ENCODE measurements around the gene LGR6. TPM values are rescaled to one million over a fixed set of nuclear protein-coding genes. Genes with fewer than 3 reads are reported as not detected.

Gene LGR6
- total and polyA plus RNA-seq, 3 donors from 2014 or later = 8.1 to 18.4 (median 8.3) TPM

GRCh38 chr1:202227997-202228401 lies 34.4 kb downstream of the LGR6 start:
- WGBS, 2 donors = 79 to 88% methylated on average over 2 of the region's 2 CpGs
- no peaks in the 10 kb centered on the region for H3K27me3 ChIP-seq
- no peak overlapping the region for H3K27ac ChIP-seq
- H3K4me1 ChIP-seq = peaks cover 6% of the 10 kb centered on the region
- intact Hi-C loops (cut with DNase I; ENCODE audit: low total_unique reads) = no loop called here
- TF ChIP-seq CTCF (IDR thresholded peaks at IDR 0.05) (no peak), POLR2A (IDR thresholded peaks at IDR 0.05) (no peak)
- no peaks in the 10 kb centered on the region for H3K9me3 ChIP-seq
- H3K36me3 ChIP-seq (ENCODE audit: low read depth, missing control alignments) = no peaks in the 10 kb centered on the region
- no peak overlapping the region for H3K4me3 ChIP-seq
- DNase-seq = no peak

GRCh38 chr1:202228484-202229122 lies 35.0 kb downstream of the LGR6 start:
- no peak overlapping the region for H3K4me3 ChIP-seq
- 94% methylated on average over 7 of the region's 7 CpGs for WGBS, 2 donors
- H3K27ac ChIP-seq = no peak overlapping the region
- intact Hi-C loops (cut with DNase I; ENCODE audit: low total_unique reads) = no loop called here
- TF ChIP-seq CTCF (IDR thresholded peaks at IDR 0.05) = no peak
- TF ChIP-seq POLR2A (IDR thresholded peaks at IDR 0.05) = no peak
- H3K4me1 ChIP-seq = no peaks in the 10 kb centered on the region
- H3K27me3 ChIP-seq = no peaks in the 10 kb centered on the region
- DNase-seq = no peak
- no peaks in the 10 kb centered on the region for H3K36me3 ChIP-seq (ENCODE audit: low read depth, missing control alignments)
- no peaks in the 10 kb centered on the region for H3K9me3 ChIP-seq

- Histone ChIP-seq H3K4me1 (no peaks in the 10 kb centered on the region), H3K9me3 (no peaks in the 10 kb centered on the region), H3K36me3 (ENCODE audit: low read depth, missing control alignments) (no peaks in the 10 kb centered on the region), H3K27ac (no peak overlapping the region), H3K4me3 (no peak overlapping the region), H3K27me3 (no peaks in the 10 kb centered on the region)
- WGBS, 2 donors = 91 to 93% methylated on average over 5 of the region's 5 CpGs
- no peak for DNase-seq
- intact Hi-C loops (cut with DNase I; ENCODE audit: low total_unique reads) = no loop called here
- TF ChIP-seq CTCF (IDR thresholded peaks at IDR 0.05) = no peak
- TF ChIP-seq POLR2A (IDR thresholded peaks at IDR 0.05) = no peak
Observed at GRCh38 chr1:202229376-202229775, 35.8 kb downstream of the LGR6 start.

- TF ChIP-seq CTCF (IDR thresholded peaks at IDR 0.05) (no peak), POLR2A (IDR thresholded peaks at IDR 0.05) (no peak)
- H3K27me3 ChIP-seq = no peaks in the 10 kb centered on the region
- intact Hi-C loops (cut with DNase I; ENCODE audit: low total_unique reads) = no loop called here
- WGBS, 2 donors = 70 to 80% methylated on average over 10 of the region's 10 CpGs
- H3K9me3 ChIP-seq = no peaks in the 10 kb centered on the region
- H3K4me1 ChIP-seq = no peaks in the 10 kb centered on the region
- H3K27ac ChIP-seq = no peak overlapping the region
- no peaks in the 10 kb centered on the region for H3K36me3 ChIP-seq (ENCODE audit: low read depth, missing control alignments)
- DNase-seq = no peak
- no peak overlapping the region for H3K4me3 ChIP-seq
Observed at GRCh38 chr1:202230061-202230938, 36.7 kb downstream of the LGR6 start.

Measured in testis (tissue), 3 donors.